Fibroblast of skin of right quadriceps (primary cell): ENCODE results near the gene UBXN2A.

Source experiments
- DNase-seq: peaks from one replicate; pipeline ENCODE4 v3.0.0-alpha.2; 2013

UBXN2A gene, protein sequence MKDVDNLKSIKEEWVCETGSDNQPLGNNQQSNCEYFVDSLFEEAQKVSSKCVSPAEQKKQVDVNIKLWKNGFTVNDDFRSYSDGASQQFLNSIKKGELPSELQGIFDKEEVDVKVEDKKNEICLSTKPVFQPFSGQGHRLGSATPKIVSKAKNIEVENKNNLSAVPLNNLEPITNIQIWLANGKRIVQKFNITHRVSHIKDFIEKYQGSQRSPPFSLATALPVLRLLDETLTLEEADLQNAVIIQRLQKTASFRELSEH

DNA sequence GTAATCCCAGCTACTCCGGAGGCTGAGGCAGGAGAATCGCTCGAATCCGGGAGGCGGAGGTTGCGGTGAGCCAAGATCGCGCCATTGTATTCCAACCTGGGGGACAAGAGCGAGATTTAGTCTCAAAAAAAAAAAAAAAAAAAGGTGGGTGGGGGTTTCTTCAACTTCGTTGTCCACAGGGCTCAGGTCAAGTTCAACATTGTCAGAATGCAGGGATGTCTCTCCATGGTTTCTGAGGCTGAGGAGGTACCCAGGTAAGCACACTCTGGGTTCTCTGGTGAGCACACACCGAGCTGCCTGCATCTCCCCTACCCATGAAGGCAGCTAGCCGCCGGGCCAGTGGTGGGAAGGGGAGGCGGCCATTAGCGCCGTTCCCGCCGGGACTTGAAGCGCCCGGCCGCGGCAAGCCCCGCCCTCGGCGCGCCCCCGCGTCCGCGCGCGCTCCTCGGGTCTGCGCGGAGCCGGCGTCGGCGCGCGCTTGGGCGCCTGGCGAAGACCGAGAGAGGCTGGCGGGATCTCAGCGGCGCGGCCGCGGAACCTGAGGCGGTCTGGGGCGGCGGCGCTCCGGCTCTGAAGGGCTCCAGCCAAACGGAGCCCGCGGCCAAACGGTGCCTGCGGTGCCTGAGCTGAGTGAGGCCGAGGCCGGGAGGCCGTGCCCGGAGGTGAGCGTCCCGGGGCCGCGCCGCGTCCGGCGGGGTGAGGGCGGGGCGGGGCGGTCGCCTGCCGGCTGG is at the start of gene UBXN2A:
TSS of gene UBXN2A (plus strand) at position 477 of the 731 bp plus-strand sequence. CDS start 17,852 bp downstream, outside the sequence.
- peak; percentile 85 for DNase-seq

DNA sequence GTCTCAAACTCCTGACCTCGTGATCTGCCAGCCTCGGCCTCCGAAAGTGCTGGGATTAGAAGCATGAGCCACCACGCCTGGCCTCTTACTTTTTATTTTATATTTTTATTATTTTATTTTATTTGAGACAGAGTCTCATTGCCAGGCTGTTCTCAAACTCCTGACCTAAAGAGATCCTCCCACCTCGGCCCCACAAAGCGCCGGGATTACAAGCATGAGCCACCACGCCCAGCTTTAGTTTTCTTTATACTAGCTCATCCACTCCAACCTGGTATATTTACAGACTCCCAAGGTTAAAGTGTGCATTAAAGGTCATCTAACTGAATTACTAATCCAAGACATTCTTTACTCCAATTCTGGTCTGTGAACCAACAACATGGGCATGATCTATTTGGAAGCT is 40.1 kb upstream of the UBXN2A start:
- no peak for DNase-seq

DNA sequence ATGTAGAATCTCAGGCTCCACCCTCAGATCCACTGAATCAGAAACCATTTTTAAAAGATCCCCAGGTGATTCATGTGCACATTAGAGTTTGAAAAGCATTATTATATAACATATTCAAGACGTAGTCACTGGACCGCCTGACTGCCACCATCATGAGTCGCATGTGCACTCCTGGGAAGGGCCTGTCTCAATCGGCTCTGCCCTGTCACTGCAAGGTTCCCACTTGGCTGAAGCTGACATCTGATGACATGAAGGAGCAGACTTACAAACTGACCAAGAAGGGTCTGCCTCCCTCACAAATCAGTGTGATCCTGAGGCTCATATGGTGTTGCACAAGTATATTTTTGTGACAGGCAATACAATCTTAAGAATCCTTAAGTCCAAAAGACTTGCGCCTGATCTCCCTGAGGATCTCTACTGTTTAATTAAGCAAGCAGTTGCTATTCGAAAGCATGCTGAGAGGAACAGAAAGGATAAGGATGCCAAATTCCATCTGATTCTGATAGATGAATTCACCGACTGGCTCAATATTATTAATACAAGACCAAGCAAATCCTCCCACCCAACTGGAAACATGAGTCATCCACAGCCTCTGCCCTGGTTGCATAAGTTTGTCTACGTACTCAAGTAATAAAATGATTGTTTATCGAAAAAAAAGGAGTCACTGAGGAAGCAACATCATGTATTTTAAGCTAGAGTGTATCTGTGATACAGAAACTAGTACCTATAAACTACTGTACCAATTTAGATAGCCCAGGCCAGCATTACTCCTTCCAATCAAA is 39.5 kb upstream of the UBXN2A start:
- peak; percentile 86 for DNase-seq

DNA sequence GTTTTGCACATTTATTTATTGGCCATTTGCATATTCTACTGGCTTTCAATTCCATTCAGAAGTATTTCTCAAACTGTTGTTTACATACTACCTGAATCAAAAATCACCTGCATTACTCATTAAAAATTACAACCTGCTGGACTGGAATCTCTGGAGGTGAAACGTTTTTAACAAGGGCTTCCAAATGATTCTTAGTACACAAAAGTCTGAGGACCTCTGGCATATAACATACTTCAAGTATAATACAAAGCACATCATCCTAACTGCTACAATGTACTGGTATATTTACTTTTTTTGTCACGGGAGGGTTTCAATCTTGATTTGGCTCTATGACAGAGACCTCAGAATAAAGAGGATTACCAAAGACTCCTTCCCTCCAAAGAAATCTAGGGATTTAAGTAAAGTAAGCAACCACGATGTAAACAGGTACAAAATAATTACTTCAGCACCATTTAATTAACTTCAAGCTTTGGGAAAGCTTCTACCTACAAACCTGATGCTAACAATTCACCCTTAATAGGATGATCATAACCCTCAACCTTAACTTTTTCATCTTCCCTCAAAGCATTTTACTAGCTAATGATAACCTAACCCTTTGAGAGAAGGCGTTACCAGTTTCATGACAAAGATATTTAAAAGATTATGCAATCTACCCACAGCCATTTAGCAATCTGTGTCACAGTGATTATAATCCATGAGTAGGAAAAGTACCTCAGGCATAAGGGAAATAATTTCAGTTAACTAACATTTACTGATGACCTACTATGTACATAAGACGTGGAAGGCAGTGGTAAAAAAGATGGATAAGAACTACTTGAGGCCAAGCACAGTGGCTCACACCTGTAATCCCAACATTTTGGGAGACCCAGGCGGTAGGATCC is 38.1 kb upstream of the UBXN2A start:
- peak; percentile 43 for DNase-seq

DNA sequence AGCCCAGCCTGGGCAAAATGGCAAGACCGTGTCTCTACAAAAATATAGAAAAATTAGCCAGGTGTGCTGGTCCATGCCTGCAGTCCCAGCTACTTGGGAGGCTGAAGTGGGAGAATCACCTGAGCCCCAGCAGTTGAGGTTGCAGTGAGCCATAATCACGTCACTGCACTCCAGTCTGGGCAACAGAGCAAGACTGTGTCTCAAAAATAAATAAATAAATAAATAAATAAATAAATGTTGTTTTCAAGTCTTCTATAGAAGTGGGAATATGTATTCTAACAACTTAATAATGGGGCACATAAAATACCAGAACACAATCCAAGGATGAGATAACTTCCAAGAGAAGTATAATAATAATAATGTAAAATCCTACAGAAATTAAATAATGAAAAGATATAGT is 37.2 kb upstream of the UBXN2A start:
- no peak for DNase-seq

DNA sequence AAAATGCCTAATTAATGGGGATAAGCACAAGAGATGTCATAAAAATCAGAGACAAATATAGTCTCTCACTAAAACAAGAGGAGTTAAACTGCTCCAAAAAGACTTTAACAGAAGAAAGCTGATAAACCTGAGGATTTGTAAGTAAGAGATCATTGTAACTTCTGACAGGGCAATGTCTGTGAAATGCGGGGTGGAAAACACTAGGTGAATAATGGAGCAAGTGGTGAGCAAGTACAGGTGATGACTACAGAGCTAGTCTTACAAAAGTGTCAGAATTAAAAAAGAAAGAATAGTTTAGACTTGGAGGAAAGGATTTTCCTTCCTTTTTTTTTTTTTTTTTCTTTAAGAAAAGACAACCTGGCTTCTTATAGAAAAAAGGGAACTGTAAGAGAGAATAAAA is 36.0 kb upstream of the UBXN2A start:
- DNase-seq = no peak

DNA sequence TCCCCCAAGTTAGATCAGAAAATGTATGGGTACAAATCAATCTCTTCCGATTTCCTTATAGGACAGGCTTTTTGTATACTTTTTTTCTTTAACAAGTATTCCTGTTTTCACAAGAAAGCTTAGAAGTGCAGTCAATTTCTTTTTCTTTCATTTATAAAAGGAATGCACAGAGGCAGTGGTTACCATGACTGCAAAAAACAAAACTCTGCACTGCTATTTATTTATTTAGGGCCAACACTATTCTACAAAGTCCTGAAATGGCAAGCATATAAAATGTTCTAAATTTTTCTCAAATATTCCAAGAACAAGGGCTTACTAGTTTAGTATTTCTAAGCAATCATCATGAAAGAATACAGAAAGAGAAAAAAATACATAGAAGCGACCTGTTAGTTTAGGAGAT is 35.6 kb upstream of the UBXN2A start:
- peak; percentile 37 for DNase-seq

DNA sequence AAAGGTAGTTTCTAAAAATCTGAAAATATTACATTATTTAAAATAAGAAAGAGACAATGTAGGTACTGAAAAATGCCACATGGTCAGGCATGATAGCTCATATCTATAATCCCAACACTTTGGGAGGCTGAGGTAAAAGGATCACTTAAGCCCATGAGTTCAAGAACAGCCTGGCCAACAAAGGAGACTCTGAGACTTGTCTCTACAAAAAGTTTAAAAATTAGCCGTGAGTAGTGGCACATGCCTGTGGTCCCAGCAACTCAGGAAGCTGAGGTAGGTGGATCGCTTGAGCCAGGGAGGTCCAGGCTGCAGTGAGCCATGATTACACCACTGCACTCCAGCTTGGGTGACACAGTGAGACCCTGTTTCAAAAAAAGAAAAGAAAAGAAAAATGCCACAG is 35.1 kb upstream of the UBXN2A start:
- peak; percentile 22 for DNase-seq

DNA sequence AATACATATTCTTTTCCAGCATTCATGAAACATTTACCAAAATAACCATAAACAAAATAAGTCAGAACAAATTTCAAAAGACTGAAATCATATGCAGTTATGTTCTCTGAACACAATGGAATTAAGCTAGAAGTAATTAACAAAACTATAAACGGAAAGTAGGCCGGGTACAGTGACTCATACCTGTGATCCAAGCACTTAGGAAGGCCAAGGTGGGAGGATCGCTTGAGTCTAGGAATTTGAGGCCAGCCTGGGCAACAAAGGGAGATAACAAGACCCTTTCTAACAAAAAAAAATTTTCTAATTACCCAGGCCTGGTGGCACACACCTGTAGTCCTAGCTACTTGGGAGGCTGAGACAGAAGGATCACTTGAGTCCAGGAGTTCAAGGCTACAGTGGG is 28.2 kb upstream of the UBXN2A start:
- peak; percentile 20 for DNase-seq

DNA sequence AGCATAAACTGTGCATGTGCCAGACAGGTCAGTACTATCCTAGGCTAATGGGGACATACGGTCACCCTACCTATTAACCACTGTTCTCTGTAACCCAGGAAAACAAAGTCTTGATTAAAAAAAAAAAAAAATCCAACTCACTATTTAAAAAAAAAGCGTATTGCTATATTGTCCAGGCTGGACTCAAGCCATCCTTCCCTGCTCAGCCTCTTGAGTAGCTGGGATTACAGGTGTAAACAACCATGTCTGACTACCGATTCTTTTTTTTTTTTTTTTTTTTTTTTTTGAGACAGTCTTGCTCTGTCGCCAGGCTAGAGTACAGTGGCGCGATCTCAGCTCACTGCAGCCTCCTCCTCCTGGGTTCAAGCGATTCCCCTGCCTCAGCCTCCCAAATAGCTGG is 24.9 kb upstream of the UBXN2A start:
- no peak for DNase-seq

DNA sequence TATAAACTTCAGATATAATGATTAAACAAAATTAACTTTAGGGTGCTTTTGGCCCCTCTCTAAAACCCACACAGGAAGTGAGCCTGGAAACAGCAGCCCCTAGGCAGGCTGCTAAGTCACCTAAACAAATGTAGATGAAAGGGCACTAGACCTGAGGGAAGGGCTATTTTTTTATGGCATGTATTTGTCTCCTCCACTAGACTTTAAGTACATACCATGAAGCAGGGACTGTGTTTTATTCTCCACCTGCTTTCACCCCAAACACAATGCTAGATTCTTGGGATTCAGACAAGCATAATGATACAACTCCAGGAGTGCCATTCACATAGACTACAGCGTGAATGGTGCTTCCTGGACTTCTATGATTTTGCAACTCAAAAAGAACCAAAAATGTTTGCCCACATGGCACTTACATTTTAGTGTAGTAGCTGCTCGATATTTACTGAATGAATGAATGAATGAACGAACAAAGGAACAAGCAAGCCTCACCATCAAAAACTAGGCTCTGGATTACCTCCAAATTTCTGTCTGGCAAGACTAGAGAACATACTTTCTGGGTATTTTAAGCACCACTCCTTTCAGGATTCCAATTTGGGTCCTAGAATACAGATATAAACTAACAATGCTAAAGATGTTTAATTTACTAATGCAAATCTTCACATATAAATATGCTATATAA is 23.4 kb upstream of the UBXN2A start:
- DNase-seq = no peak

DNA sequence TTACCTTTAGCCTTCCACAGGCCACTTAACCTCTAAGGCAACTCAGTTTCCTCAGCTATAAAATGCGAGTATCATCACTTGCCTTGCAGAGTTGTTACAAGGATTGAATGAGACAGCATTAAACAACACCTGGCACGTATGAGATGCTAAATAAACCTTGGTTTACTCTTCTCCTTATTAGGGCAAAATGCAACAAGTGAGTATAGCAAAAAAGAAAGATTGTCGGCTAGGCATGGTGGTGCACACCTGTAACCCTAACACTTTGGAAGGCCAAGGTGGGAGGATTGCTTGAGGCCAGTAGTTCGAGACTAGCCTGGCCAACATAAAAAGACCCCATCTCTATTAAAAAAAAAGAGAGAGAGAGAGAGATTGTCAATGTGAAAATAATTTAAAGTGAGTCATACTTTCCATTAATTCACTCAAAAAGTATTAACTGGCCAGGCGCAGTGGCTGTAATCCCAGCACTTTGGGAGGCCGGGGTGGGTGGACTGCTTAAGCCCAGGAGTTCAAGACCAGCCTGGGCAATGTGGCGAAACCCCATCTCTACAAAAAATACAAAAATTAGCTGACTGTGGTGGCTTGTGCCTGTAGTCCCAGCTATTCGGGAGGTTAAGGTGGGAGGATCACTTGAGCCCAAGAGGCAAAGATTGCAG is 21.3 kb upstream of the UBXN2A start:
- DNase-seq = no peak

DNA sequence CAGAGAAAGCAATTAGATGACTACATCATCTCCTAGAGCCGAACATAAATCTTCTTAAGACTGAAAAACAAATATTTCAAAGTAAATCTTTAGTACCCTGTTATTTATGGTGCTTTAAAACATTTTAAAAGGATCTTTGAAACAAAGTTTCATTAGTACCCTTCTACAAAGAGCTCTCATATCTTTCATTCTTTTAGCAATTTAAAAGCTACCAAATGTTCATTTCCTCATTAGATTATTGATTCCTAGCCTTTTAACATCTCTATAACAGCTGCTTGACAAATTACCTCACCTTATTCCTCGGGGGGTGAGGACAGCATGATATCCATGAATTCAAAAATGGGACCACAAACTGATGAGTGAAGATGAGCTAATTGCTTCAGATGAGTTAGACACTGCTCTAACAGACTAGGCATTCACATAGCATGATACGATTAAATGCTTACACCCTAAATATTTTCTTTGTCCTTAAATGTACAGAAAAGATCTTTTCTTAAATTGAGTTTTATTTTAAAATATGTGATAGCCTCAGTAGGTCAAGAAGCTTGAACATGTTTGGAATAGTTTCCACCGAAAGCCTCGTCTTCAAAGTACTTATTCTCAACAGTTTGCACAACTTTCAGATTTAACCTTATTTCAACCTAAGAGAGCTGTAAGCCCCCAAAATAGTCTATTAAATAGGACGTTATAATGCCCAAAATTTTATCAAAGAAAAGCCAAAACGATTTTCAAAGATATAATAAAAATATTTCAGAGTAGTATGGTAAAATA is 15.5 kb upstream of the UBXN2A start:
- DNase-seq = no peak

DNA sequence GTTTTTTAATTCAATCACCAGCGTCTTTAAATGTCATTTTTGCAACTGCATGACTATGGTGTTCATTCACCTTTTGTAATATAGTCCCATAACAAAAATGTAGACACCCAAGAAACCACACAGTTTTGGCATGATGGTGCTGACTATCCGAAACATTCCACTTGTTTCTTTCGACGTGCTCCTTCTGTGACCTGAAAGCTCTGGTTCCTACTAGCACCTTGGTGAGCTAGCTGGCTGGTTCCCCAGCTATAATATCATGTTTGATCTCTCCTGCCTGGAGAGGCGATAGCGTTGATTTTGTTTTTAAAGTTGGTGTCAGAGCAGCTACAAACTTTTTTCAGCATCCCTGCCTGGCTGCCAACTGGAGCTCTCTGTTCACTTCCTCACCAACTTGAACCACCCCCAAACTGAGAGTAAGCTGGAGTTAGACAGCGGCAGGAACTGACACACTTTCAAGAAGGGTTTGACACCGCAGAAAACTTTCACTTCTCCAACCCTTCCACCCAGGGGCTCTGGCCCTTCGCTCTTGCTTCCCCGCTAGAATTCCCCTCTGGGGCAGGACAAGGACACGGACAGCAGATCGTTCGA is 14.5 kb upstream of the UBXN2A start:
- DNase-seq = peak; percentile 55

DNA sequence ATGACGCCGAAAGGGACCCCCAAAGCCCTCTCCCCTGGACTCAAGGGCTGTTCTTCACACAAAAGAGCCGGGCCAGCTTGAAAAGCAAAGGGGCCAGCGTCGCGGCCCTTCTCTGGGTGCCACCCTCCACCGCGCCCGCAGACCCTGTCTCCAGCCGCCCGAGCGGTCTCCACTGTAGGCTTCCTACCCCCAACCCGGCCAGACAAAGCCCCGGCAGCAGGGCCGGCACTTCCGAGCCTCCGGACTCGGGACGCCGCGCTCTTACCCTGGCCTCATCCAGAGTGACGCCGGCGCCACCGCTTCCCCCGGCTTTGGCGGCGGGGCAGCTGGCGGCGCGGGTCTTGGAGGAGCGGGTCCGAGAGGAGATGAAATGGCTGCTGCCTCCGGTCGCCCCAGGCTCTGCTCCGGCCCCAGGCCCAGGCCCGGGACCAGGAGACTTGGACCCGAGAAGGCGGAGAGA is 13.9 kb upstream of the UBXN2A start:
- DNase-seq = no peak

DNA sequence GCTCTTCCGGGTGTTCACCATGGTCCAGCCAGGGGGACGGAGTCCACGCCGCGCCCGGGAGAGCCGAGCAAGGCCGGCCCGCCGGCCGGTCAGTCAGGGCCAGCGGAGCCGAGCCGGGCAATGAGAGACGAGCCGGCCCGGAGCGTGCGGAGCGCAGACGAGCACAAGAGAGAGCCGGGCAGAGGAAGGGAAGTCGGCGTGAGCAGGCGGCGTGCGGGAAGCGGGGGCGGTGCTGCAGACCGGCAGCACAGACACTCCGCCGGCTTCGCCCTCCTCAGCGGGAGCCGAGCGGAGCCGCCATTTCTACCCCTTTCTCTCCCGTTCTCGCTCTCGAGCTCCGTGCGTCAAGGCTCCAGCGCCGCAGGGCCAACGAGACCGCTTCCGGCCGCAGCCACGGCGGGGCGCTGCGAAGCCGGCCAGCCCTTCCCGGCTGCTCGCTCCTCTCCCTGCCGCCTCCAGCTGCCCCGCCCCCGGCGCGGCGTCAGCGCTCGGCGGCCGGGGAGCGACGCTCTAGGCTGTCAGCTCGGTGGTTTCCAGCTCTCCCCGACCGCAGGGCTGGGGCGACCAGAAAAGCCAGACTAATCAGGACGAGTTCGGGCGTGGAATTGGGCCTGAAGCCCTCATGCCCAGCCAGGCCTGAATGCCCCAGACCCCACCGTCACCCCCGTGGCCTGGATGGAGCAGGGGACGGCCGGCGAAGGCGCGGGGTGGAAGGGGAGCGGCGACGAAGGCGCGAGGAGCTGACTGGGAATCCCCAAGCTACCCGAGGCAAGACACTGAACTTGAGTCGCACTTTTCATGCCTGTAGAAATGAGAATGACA is 13.3 kb upstream of the UBXN2A start, which contains the start of gene ATAD2B:
TSS of gene ATAD2B (minus strand) at position 374 of the 822 bp plus-strand sequence. CDS start at position 21, 353 bp downstream.
- DNase-seq = peak; percentile 95

DNA sequence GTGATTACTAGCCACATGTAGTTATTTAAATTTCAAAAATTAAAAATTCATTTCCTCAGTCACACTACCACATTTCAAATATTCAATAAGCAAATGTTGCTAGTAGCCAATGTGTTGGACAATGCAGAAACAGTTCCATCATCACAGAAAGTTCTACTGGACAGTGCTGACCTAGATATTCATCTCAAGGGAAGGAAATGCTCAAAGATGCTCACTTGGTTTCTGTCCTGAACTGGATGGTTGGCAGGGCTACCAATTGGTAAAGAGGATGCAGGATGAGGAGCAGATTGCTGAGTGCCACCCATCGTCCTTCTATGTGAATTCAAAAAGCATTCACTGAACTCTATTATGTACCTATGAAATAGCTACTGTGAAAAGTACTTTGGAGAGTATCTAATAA is 6.0 kb upstream of the UBXN2A start:
- no peak for DNase-seq

DNA sequence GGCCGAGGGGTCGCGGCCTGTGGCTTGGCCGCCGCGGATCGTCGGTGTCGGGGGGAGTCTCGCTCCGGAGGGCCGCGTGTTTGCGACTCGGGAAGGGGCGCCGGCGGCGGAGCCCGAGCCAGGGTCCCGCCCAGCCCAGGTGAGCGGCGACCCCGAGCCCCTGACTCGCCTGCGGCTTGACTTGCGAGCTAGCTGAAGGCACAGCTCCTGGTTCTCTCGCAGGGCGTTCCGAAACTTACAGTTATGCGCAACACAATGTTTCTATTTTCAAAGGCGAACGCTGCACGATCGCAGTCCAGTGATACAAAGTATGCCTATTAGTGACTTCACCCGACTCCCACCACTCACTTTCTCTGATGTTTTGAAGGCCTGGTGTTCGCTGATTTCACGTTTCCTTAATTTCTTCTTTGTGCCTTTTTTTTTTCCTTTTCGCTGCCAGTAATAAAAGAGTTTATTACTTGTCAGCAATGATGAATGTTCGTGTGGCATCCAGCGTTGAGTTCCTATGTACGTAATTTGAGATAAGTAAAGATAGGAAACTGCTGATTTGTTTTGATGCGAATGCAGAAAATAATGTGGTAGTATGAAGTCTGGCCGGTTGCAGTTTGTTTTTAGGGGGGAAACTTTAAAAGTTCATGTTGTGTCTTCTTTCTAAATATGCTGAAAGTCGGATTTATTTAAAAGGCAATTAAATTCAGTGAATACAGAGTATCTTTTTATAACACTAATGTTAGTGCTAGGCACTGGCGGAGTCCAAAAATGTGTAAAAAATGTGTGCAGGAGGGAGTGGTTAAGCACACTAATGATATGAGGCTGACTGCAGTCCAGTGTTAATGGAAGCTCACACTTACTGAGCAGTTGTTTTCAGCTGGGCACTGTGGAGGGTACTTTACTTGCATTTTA is 706 bp downstream of the UBXN2A start:
- DNase-seq = peak; percentile 39
